Stomach (tissue), 4 donors: ENCODE measurements around the gene PVR.

Experiments used
- CTCF ChIP-seq, 7 experiments: fragments of 450-650 bp in 4 of 7; fragments of 200-600 bp in 3 of 7; sonication (generic) in 3 of 7; IDR thresholded peaks; one replicate each; pipeline ENCODE4 v1.5.1; 2016 to 2019; ENCODE audit warnings: antibody characterized with exemption in 7 of 7, control low read depth in 2 of 7, mild to moderate bottlenecking in 1 of 7
- EP300 ChIP-seq: sonication (generic); formaldehyde crosslinking; IDR thresholded peaks from one replicate; pipeline ENCODE4 v1.6.1; 2017; ENCODE audit warnings: antibody characterized with exemption
- POLR2A ChIP-seq, 4 donors: fragments of 450-650 bp; IDR thresholded peaks; one replicate each; pipeline ENCODE4 v1.6.1; 2016; ENCODE audit warnings: antibody characterized with exemption in 4 of 4, control low read depth in 2 of 4, mild to moderate bottlenecking in 1 of 4, moderate library complexity in 1 of 4
- POLR2AphosphoS5 ChIP-seq, 3 donors: sonication (generic); formaldehyde crosslinking; IDR thresholded peaks; one replicate each; pipeline ENCODE4 v1.6.1; 2016; ENCODE audit warnings: antibody characterized with exemption in 3 of 3

DNA sequence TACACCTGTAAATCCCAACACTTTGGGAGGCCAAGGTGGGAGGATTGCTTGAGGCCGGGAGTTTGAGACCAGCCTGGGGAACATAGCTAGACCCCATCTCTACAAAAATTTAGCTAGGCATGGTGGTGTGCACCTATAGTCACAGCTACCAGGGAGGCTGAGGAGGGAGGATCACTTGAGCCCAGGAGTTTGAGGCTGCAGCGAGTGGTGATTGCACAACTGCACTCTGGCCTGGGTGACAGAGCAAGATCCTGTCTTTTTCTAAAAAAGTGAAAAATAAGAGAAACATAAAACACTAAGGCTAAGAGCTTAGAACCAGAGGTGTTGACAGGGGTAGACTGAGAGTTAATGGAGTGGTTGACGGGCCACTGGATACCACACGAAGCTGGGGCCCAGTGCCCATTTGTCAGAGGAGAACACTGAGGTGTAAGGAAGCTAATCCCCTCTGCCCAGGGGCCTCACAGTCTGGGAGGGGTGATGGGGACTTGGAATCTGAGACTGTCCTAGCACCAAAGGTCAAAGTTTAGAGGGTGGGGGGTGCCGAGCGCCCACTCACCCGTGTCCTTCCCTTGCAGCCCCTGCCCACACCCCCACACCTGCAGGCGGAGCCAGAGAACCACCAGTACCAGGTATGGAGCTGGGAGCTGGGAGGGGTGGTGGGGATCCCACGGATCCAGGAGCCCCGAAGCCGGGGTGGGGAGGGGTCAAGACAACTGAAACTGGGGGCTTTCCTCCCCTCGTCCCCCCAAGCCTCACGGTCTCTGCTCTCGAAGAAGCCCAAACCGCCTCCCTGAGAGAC, 38.5 kb downstream of the PVR start:
- TF ChIP-seq CTCF (IDR thresholded peaks at IDR 0.05), result no peak
- TF ChIP-seq POLR2A (IDR thresholded peaks at IDR 0.05), result no peak
- no peak for TF ChIP-seq EP300
- no peak for TF ChIP-seq POLR2AphosphoS5 (IDR thresholded peaks at IDR 0.05)
